MM.1S (cell line): ENCODE measurements around the gene SESN2.

Experiments
- EZH2 ChIP-seq: fragments of 300-600 bp; sonication (generic); optimal IDR thresholded peaks from 2 replicates; pipeline ENCODE3; 2017; ENCODE audit warnings: low read depth, mild to moderate bottlenecking, antibody characterized with exemption, low read length, mixed read lengths
- EZH2phosphoT487 ChIP-seq: fragments of 300-600 bp; sonication (generic); IDR thresholded peaks from 2 replicates; pipeline ENCODE4 v1.6.1; 2018; ENCODE audit warnings: antibody characterized with exemption, low read length
- TF ChIP-seq, protein P1 (sequence below): fragments of 300-600 bp; sonication (generic); IDR thresholded peaks from 2 replicates; pipeline ENCODE4 v1.5.1; 2016; ENCODE audit warnings: antibody characterized with exemption, low read length, mixed read lengths

DNA sequence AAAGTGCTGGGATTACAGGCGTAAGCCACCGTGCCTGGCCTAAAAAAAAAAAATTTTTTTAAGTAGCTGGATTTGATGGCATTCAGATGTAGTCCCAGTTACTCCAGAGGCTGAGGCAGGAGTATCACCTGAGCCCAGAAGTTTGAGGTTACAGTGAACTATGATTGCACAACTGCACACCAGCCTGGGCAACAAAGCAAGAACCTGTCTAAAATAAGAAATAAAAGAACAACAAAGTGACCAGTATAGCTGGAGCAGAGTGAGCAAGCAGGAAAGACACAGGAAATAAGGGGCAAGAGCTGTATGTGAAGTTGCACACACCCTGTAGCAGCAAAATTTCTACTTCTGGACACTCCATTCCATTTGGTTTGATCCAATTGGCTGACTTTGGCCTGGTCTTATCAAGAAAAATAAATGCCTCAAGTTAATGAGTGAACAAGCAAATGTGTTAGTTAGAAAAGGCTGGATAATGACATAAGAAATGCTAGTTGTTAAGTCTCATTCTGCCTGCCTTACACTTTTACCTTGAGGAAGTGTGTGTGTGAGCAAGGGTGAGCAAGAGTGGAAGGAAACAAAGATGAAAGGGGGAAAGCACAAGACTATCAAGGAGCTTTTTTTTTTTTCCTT lies 15.5 kb upstream of the SESN2 start:
- TF ChIP-seq, protein P1, sequence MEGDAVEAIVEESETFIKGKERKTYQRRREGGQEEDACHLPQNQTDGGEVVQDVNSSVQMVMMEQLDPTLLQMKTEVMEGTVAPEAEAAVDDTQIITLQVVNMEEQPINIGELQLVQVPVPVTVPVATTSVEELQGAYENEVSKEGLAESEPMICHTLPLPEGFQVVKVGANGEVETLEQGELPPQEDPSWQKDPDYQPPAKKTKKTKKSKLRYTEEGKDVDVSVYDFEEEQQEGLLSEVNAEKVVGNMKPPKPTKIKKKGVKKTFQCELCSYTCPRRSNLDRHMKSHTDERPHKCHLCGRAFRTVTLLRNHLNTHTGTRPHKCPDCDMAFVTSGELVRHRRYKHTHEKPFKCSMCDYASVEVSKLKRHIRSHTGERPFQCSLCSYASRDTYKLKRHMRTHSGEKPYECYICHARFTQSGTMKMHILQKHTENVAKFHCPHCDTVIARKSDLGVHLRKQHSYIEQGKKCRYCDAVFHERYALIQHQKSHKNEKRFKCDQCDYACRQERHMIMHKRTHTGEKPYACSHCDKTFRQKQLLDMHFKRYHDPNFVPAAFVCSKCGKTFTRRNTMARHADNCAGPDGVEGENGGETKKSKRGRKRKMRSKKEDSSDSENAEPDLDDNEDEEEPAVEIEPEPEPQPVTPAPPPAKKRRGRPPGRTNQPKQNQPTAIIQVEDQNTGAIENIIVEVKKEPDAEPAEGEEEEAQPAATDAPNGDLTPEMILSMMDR, result no peak
- no peak for TF ChIP-seq EZH2
- no peak for TF ChIP-seq EZH2phosphoT487
